ENCODE measurements around the gene CRB1. TPM values are rescaled to one million over a fixed set of nuclear protein-coding genes. Genes with fewer than 3 reads are reported as not detected.

The CRB1 gene
- total RNA-seq, 1 experiment from 2014 or later = not detected

GRCh38 chr1:197307136-197307535 lies 39.1 kb downstream of the CRB1 start:
- H3K9ac ChIP-seq (ENCODE audit: extremely low read depth, insufficient read length, low read length) = no peak overlapping the region
- H3K4me1 ChIP-seq (ENCODE audit: insufficient read depth, low read length) = no peaks in the 10 kb centered on the region
- no peak overlapping the region for H4K8ac ChIP-seq (replicated peaks; ENCODE audit: insufficient read length, low read depth, low read length)
- H4K5ac ChIP-seq (ENCODE audit: insufficient read length, low read depth, low read length) = no peak overlapping the region
- no peak overlapping the region for H4K91ac ChIP-seq (ENCODE audit: insufficient read length, low read depth, low read length)
- H3K36me3 Mint-ChIP-seq (ENCODE audit: insufficient read depth in 1 of 3, low read depth in 3 of 3) = no peaks in the 10 kb centered on the region
- no peaks in the 10 kb centered on the region for H3K23me2 ChIP-seq (ENCODE audit: insufficient read length, low read depth, low read length, poor library complexity, severe bottlenecking)
- no peak overlapping the region for H3K56ac ChIP-seq (ENCODE audit: insufficient read length, low read depth, low read length)
- no peaks in the 10 kb centered on the region for H4K20me1 ChIP-seq (ENCODE audit: control insufficient read depth, insufficient read depth, insufficient read length)
- peak overlapping the region in 1 of 3 experiments; percentile 77; a peak in 2 of 7 replicates for H3K27ac Mint-ChIP-seq
- H3K4ac ChIP-seq (ENCODE audit: low read depth, low read length) = no peak overlapping the region
- no peaks in the 10 kb centered on the region for H3K27me3 Mint-ChIP-seq (ENCODE audit: low read depth)
- H2BK20ac ChIP-seq (ENCODE audit: low read depth, low read length, poor library complexity, severe bottlenecking) = no peak overlapping the region
- peaks cover 0 to 11% of the 10 kb centered on the region in 2 experiments; a peak in 3 of 4 replicates for H3K4me1 Mint-ChIP-seq
- H3K18ac ChIP-seq (ENCODE audit: insufficient read length, low read depth, low read length) = no peak overlapping the region
- H2AK5ac ChIP-seq (ENCODE audit: insufficient read length, low read length) = no peak overlapping the region
- no peak overlapping the region for H2BK120ac ChIP-seq (ENCODE audit: low read depth, low read length, poor library complexity, severe bottlenecking)
- no peaks in the 10 kb centered on the region for H3K79me2 ChIP-seq (ENCODE audit: insufficient read depth, low read length)
- H2BK15ac ChIP-seq (ENCODE audit: low read depth, low read length) = no peak overlapping the region
- no peak overlapping the region for H3K4me2 ChIP-seq (ENCODE audit: insufficient read depth, insufficient read length, low read length)
- no peak overlapping the region for H2AFZ ChIP-seq (ENCODE audit: low read length)
- H3T11ph ChIP-seq (ENCODE audit: low read length) = no peak overlapping the region
- H3K14ac ChIP-seq (ENCODE audit: insufficient read depth, low read length) = no peak overlapping the region
- H3K23ac ChIP-seq (ENCODE audit: insufficient read length, low read depth, low read length) = no peak overlapping the region
- TF ChIP-seq CTCF (conservative IDR thresholded peaks at IDR 0.05) = no peak
- no peak overlapping the region for H3K4me3 Mint-ChIP-seq
- no peak overlapping the region for H2BK12ac ChIP-seq (ENCODE audit: insufficient read length, low read depth, low read length)
- H3K9me3 ChIP-seq (ENCODE audit: control insufficient read depth, low read depth, low read length) = no peaks in the 10 kb centered on the region
- H3K9me3 Mint-ChIP-seq = no peaks in the 10 kb centered on the region
- H3K27ac ChIP-seq (ENCODE audit: insufficient read length, low read depth, low read length) = no peak overlapping the region
- DNase-seq = no peak
- H3K79me1 ChIP-seq (ENCODE audit: insufficient read depth, low read depth, low read length, poor library complexity, severe bottlenecking) = no peaks in the 10 kb centered on the region
- no peaks in the 10 kb centered on the region for H3K27me3 ChIP-seq (ENCODE audit: insufficient read depth, low read length)
- no peak overlapping the region for H2BK5ac ChIP-seq (ENCODE audit: insufficient read length, low read length)
